ENCODE measurements around the gene CTNNA2.

DNA sequence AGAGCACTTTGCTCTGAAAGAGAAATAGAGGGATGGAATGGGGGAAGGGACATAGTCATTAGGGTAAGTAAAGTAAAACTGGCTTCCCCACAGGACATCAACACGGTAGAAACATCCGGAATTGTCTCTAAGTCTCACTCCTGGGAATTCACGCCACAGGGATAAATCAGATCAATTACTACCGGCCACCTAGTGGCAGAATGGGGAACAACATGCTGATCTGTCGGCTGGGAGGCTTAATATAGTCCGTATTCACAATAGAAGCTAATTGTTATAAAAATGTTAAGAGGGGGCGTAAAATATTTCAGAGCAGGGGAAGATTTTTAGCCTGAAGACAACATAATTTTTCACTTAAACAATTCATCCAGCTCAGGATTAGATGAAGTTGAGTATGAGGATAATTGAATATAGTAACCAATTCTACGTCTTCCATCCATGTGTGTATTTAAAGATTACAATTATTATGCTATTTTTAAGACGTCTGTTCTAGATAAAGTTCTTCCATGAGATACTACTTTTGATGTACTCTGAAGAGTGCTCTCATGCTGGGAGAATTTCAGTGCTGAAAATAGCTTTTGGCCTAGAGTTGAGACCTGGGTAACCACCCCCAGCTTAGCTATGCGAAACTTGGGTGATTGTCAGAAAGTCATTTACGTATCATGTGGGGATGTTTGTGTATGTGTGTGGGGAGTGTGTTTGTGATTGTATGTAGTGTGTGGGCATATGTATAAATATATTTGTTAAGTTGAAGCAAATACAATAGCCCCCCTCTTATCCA, 726.0 kb downstream of the CTNNA2 start:
- TF ChIP-seq, protein P1, sequence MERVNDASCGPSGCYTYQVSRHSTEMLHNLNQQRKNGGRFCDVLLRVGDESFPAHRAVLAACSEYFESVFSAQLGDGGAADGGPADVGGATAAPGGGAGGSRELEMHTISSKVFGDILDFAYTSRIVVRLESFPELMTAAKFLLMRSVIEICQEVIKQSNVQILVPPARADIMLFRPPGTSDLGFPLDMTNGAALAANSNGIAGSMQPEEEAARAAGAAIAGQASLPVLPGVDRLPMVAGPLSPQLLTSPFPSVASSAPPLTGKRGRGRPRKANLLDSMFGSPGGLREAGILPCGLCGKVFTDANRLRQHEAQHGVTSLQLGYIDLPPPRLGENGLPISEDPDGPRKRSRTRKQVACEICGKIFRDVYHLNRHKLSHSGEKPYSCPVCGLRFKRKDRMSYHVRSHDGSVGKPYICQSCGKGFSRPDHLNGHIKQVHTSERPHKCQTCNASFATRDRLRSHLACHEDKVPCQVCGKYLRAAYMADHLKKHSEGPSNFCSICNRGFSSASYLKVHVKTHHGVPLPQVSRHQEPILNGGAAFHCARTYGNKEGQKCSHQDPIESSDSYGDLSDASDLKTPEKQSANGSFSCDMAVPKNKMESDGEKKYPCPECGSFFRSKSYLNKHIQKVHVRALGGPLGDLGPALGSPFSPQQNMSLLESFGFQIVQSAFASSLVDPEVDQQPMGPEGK (CRISPR knock-in tag; IDR thresholded peaks at IDR 0.05; ENCODE audit: borderline replicate concordance) = no peak
- TF ChIP-seq OSR1 (CRISPR knock-in tag; IDR thresholded peaks at IDR 0.05) (no peak), ZFP30 (CRISPR knock-in tag; IDR thresholded peaks at IDR 0.05) (no peak), ZNF70 (CRISPR knock-in tag; IDR thresholded peaks at IDR 0.05) (no peak), ZFP3 (CRISPR knock-in tag; IDR thresholded peaks at IDR 0.05) (no peak), PPARA (CRISPR knock-in tag; IDR thresholded peaks at IDR 0.05; ENCODE audit: borderline replicate concordance) (no peak), ARNTL (CRISPR knock-in tag; IDR thresholded peaks at IDR 0.05; ENCODE audit: borderline replicate concordance, low read depth) (no peak), ZNF565 (CRISPR knock-in tag; conservative IDR thresholded peaks at IDR 0.05; ENCODE audit: low read depth) (no peak), ISL1 (CRISPR knock-in tag; IDR thresholded peaks at IDR 0.05) (no peak), ZNF8 (CRISPR knock-in tag; IDR thresholded peaks at IDR 0.05) (no peak)
- TF ChIP-seq, protein P2, sequence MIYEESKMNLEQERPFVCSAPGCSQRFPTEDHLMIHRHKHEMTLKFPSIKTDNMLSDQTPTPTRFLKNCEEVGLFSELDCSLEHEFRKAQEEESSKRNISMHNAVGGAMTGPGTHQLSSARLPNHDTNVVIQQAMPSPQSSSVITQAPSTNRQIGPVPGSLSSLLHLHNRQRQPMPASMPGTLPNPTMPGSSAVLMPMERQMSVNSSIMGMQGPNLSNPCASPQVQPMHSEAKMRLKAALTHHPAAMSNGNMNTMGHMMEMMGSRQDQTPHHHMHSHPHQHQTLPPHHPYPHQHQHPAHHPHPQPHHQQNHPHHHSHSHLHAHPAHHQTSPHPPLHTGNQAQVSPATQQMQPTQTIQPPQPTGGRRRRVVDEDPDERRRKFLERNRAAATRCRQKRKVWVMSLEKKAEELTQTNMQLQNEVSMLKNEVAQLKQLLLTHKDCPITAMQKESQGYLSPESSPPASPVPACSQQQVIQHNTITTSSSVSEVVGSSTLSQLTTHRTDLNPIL (CRISPR knock-in tag; IDR thresholded peaks at IDR 0.05; ENCODE audit: low read depth) = no peak
